Coronary artery (tissue), 2 donors: Measurements from ENCODE around the gene ABCG1.

ENCODE experiments used
- DNase-seq: peaks from one replicate; pipeline ENCODE4 v3.0.0-alpha.2; 2017; ENCODE audit warnings: low spot score
- H3K27ac ChIP-seq, 2 donors: fragments of 200-600 bp; sonication (generic); one replicate each; pipeline ENCODE4 v1.5.1; 2016 to 2019
- H3K4me3 ChIP-seq: fragments of 200-600 bp; sonication (generic); 2 replicates; pipeline ENCODE4 v1.5.1; 2016; ENCODE audit warnings: mild to moderate bottlenecking, moderate library complexity
- CTCF ChIP-seq: fragments of 200-600 bp; sonication (generic); IDR thresholded peaks from one replicate; pipeline ENCODE4 v1.5.1; 2019; ENCODE audit warnings: antibody characterized with exemption

Gene ABCG1

GRCh38 chr21:42200906-42201614 is 17.9 kb upstream of the ABCG1 start:
- H3K4me3 ChIP-seq: no peak overlapping the region
- H3K27ac ChIP-seq: no peak overlapping the region
- TF ChIP-seq CTCF: no peak
- no peak for DNase-seq

GRCh38 chr21:42201615-42202161 is 17.3 kb upstream of the ABCG1 start:
- no peak for TF ChIP-seq CTCF
- Histone ChIP-seq H3K4me3 (no peak overlapping the region), H3K27ac (no peak overlapping the region)
- no peak for DNase-seq

- Histone ChIP-seq H3K27ac (no peak overlapping the region), H3K4me3 (no peak overlapping the region)
- TF ChIP-seq CTCF: no peak
- DNase-seq: no peak
These were observed 16.6 kb upstream of the ABCG1 start for GRCh38 chr21:42202321-42202720.

DNA sequence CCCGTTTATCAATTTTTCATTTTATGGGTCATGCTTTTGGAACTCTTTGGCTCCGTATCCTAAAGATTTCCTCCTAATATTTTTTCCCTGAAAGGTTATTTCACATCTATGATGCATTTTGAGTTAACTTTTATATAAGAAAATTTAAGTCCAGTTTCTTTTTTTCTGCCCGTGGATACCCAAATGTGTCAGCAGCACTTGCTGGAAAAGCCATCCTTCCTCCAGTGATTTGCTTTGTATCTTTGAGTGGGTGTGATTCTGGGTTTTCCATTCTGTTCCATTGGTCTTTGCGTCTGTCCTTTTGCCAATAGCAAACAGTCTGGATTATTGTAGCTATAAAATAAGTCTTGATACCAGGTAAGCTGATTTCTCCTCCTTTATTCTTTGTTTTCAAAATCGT is 15.6 kb upstream of the ABCG1 start:
- Histone ChIP-seq H3K27ac (no peak overlapping the region), H3K4me3 (no peak overlapping the region)
- DNase-seq: no peak
- no peak for TF ChIP-seq CTCF

DNA sequence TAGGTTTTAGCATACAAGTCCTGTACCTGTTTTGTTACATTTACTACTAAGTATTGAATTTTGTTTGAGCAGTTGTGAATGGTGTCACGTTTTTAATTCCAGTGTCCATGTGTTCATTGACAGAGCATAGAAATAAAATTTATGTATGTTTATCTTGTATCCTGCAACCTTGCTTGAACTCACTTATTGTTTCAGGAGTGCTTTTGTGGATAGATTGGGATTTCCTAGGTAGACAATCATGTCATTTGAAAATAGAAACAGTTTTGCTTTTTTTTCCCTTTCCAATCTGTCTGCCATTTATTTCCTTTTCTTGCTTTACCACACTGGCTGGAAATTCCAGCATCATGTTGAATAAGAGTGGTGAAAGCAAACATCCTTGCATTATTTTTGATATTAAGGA is 15.0 kb upstream of the ABCG1 start:
- no peak for DNase-seq
- Histone ChIP-seq H3K4me3 (no peak overlapping the region), H3K27ac (no peak overlapping the region)
- no peak for TF ChIP-seq CTCF

DNA sequence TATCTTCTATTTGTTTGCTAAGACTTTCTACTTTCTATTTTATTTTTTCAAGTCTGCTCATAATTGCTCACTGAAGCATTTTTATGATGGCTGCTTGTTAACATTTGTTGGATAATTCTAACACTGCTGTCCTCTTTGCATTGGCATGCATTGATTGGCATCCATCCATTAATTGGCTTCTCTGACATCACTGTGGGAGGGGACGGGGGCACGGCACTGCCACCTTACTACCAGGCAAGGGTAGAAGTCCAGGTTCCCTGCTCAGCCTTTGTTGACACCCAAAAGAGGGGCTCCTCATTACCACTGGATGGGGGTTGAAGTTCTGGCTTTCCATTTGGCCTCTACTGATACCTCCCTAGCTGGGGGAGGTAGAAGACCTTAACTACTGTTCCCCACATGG is 11.5 kb upstream of the ABCG1 start:
- no peak for TF ChIP-seq CTCF
- Histone ChIP-seq H3K4me3 (no peak overlapping the region), H3K27ac (no peak overlapping the region)
- peak; percentile 40 for DNase-seq

GRCh38 chr21:42208036-42208435 is 10.9 kb upstream of the ABCG1 start:
- H3K27ac ChIP-seq: no peak overlapping the region
- TF ChIP-seq CTCF: no peak
- DNase-seq: no peak
- no peak overlapping the region for H3K4me3 ChIP-seq
